Nephron progenitor cell (in vitro differentiated cells): ENCODE data around the gene MAPK1.
A peak's percentile ranks its signal among the peaks of the same experiment; 100 is the strongest.
"Not testable (repeated sequence)": the region's sequence is repeated elsewhere in the genome, so short reads cannot be mapped to it uniquely, and the experiment has no call there.

Experiments used
- DNase-seq: peaks from one replicate; pipeline ENCODE4 v3.0.0; 2021
- H3K27ac Mint-ChIP-seq: 2 replicates; pipeline ENCODE4 v1.8.0; 2021; ENCODE audit warnings: mild to moderate bottlenecking, moderate library complexity, mixed read lengths
- H3K27me3 Mint-ChIP-seq: 2 replicates; pipeline ENCODE4 v1.8.0; 2021; ENCODE audit warnings: mild to moderate bottlenecking, low read depth, mixed read lengths; ENCODE audit not compliant: poor library complexity
- H3K36me3 Mint-ChIP-seq: 2 replicates; pipeline ENCODE4 v1.8.0; 2021; ENCODE audit warnings: low read depth, mixed read lengths
- H3K4me1 Mint-ChIP-seq: 2 replicates; pipeline ENCODE4 v1.8.0; 2021; ENCODE audit warnings: mixed read lengths
- H3K4me3 Mint-ChIP-seq: 2 replicates; pipeline ENCODE4 v1.8.0; 2021; ENCODE audit warnings: mild to moderate bottlenecking, moderate library complexity, mixed read lengths
- H3K9me3 Mint-ChIP-seq: 2 replicates; pipeline ENCODE4 v1.8.0; 2021; ENCODE audit warnings: mild to moderate bottlenecking, moderate library complexity, mixed read lengths
- CTCF ChIP-seq: fragments of 200-600 bp; sonication (generic); IDR thresholded peaks from 2 replicates; pipeline ENCODE4 v1.5.0; 2021; ENCODE audit warnings: antibody characterized with exemption

Gene MAPK1

GRCh38 chr22:21719024-21719423 lies 148.4 kb downstream of the MAPK1 start:
- peaks cover 19% of the 10 kb centered on the region for H3K36me3 Mint-ChIP-seq

GRCh38 chr22:21718499-21718898 lies 148.9 kb downstream of the MAPK1 start:
- TF ChIP-seq CTCF = no peak
- H3K9me3 Mint-ChIP-seq = no peaks in the 10 kb centered on the region
- H3K4me1 Mint-ChIP-seq = peaks cover 23% of the 10 kb centered on the region
- H3K4me3 Mint-ChIP-seq = no peak overlapping the region
- peaks cover 19% of the 10 kb centered on the region for H3K36me3 Mint-ChIP-seq
- peak overlapping the region; percentile 52 for H3K27ac Mint-ChIP-seq
- no peak for DNase-seq
- H3K27me3 Mint-ChIP-seq = no peaks in the 10 kb centered on the region

More at GRCh38 chr22:21719024-21719423, 148.4 kb downstream of the MAPK1 start:
- Mint-ChIP-seq H3K9me3 (no peaks in the 10 kb centered on the region), H3K27ac (peak overlapping the region; percentile 8), H3K4me1 (peaks cover 21% of the 10 kb centered on the region), H3K27me3 (no peaks in the 10 kb centered on the region), H3K4me3 (no peak overlapping the region)
- TF ChIP-seq CTCF = no peak
- DNase-seq = no peak

GRCh38 chr22:21716395-21717122 lies 150.9 kb downstream of the MAPK1 start:
- Mint-ChIP-seq H3K36me3 (peaks cover 15% of the 10 kb centered on the region), H3K4me1 (peaks cover 34% of the 10 kb centered on the region)
- not testable (repeated sequence) for DNase-seq, H3K9me3 Mint-ChIP-seq, H3K4me3 Mint-ChIP-seq, H3K27me3 Mint-ChIP-seq, H3K27ac Mint-ChIP-seq

GRCh38 chr22:21714786-21715185 lies 152.7 kb downstream of the MAPK1 start:
- no peak for TF ChIP-seq CTCF
- H3K4me3 Mint-ChIP-seq = no peak overlapping the region
- no peaks in the 10 kb centered on the region for H3K27me3 Mint-ChIP-seq
- DNase-seq = no peak
- H3K9me3 Mint-ChIP-seq = no peaks in the 10 kb centered on the region
- peak overlapping the region; percentile 94 for H3K27ac Mint-ChIP-seq
- H3K4me1 Mint-ChIP-seq = peaks cover 51% of the 10 kb centered on the region
- peaks cover 24% of the 10 kb centered on the region for H3K36me3 Mint-ChIP-seq

GRCh38 chr22:21714059-21714770 lies 153.2 kb downstream of the MAPK1 start:
- Mint-ChIP-seq H3K36me3 (peaks cover 29% of the 10 kb centered on the region), H3K4me3 (no peak overlapping the region), H3K9me3 (no peaks in the 10 kb centered on the region), H3K27me3 (no peaks in the 10 kb centered on the region), H3K4me1 (peaks cover 57% of the 10 kb centered on the region), H3K27ac (no peak overlapping the region)
- no peak for DNase-seq
- no peak for TF ChIP-seq CTCF

GRCh38 chr22:21713428-21714058 lies 153.9 kb downstream of the MAPK1 start:
- Mint-ChIP-seq H3K27me3 (no peaks in the 10 kb centered on the region), H3K36me3 (peaks cover 28% of the 10 kb centered on the region), H3K4me1 (peaks cover 60% of the 10 kb centered on the region), H3K9me3 (no peaks in the 10 kb centered on the region), H3K4me3 (no peak overlapping the region), H3K27ac (no peak overlapping the region)
- no peak for DNase-seq
- TF ChIP-seq CTCF = no peak
